ENCODE results near the gene MYLK.

The MYLK gene

GRCh38 chr3:123877965-123878364 is 6.2 kb downstream of the MYLK start:
- DNase-seq (ENCODE audit: low read depth, low spot score) = no peak

DNA sequence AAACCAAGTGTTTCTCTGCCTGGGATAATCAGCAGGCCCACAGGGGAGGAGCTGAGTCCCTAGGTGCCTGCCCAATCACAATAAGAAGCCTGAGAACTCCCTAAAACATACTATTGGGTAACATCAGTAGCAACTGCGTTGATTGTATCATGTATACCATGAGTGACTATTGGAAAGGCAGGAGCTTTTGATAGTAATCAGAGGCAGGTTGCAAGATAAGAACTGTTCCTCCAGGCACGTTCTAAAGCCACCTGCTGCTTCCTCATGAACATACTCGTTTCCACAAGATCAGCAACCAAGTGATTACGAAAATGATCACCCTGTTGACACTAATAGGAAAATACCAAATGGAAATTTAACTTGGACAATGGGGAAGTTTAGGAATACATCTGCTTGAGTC is 6.7 kb downstream of the MYLK start:
- DNase-seq (ENCODE audit: low read depth, low spot score) = no peak

DNA sequence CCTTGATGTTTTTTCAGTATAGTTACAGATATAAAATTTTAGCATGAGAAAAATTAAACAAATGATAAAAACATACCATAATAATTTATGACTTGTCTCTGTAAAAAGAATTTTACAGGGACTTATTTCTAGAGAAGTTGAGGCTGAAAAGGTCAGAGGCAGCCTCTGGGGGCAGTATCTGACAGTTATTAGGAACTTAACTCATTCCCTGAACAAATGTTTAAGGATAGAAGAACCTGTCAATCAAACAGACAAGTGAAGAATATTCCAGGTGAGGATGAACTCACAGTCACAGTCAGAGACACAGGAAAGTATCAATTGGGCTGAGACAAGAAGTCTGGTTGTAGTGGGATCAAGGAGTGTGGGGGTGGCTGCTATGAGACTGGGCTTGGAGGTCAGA is 7.3 kb downstream of the MYLK start:
- DNase-seq (ENCODE audit: low read depth, low spot score) = no peak

- DNase-seq (ENCODE audit: low read depth, low spot score) = no peak
Measured at GRCh38 chr3:123872621-123873020, 11.5 kb downstream of the MYLK start.

DNA sequence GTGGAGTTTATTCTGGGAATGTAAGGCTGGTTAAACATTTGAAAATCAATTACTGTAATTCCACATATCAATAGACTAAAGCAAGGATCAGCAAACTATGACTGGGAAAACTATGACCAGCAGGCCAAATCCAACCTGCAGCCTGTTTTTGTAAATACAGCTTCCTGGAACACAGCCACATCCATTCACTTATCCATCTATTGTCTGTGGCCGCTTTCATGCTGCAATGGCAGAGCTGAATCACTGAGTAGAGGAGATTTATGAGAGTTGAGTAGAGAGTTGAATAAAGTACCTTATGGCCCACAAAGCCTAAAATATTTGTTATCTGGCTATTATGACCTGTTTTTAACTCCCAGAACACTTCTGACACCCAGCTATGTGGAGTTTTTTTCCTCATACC is 12.2 kb downstream of the MYLK start:
- DNase-seq (ENCODE audit: low read depth, low spot score) = no peak

GRCh38 chr3:123870033-123870432 is 14.1 kb downstream of the MYLK start:
- no peak for DNase-seq (ENCODE audit: low read depth, low spot score)

GRCh38 chr3:123869165-123869564 is 15.0 kb downstream of the MYLK start:
- DNase-seq (ENCODE audit: low read depth, low spot score) = no peak

GRCh38 chr3:123864706-123865105 is 19.4 kb downstream of the MYLK start:
- no peak for DNase-seq (ENCODE audit: low read depth, low spot score)

DNA sequence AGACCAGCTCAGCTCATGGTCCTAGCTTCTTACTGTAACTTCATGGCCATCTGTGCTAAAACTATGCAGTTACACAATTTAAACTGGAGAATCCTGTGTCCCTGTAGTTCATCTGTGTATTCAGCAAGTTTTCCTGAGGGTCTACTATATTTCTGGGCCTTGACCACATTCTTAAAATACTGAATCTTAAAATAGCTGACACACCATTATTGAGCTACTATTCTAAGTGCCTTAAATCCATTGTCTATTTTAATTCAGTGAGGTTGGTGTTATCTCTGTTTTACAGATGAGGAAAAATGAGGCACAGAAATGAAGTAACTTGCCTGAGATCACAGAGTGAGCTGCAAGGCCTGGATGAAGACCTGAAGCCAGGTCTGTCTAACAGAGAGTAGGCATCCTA is 22.0 kb downstream of the MYLK start:
- no peak for DNase-seq (ENCODE audit: low read depth, low spot score)

- DNase-seq (ENCODE audit: low read depth, low spot score) = no peak
Measured at GRCh38 chr3:123861081-123861836, 22.9 kb downstream of the MYLK start.

DNA sequence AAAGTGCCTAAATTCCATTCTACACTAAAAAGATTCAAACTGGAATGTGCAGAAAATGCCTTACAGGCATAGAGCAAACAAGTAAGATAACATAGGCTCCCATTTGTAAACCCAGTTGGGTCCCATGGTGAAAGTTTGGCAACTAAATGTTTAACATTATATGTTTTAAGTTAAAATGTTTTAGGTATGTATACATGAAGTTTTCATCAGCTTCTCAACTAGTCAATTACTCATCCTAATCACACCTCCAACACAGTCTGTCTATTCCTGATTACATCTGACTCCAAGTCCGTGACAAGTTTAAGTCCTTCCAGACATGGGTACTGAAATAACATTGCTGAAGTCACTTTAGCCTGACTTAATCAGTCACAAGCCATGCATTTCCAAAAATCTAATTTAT is 25.0 kb downstream of the MYLK start:
- no peak for DNase-seq (ENCODE audit: low read depth, low spot score)

DNA sequence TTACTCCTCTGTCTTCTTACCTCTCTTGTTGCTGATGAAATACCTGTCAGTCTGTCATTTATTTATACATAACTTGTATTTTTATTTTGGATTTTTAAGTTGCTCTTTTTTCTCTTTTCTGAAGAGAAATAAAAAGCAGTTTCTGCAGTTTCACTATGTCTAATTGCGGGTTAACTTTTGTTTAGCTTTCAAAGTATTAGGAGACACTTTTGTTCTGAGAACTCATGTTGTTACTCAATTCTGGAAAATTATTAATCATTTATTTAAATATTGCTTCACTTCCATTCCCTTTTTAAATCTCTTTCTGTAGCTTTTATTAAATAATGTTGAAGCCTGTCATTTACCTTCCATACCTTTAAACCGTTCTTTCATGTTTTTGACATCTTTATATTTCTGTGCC is 29.2 kb downstream of the MYLK start:
- DNase-seq (ENCODE audit: low read depth, low spot score) = no peak

GRCh38 chr3:123853686-123854372 is 30.3 kb downstream of the MYLK start:
- DNase-seq (ENCODE audit: low read depth, low spot score) = no peak

- no peak for DNase-seq (ENCODE audit: low read depth, low spot score)
Measured at GRCh38 chr3:123847209-123847608, 36.9 kb downstream of the MYLK start.

- DNase-seq (ENCODE audit: low read depth, low spot score) = no peak
Measured at GRCh38 chr3:123843668-123844067, 40.5 kb downstream of the MYLK start.

DNA sequence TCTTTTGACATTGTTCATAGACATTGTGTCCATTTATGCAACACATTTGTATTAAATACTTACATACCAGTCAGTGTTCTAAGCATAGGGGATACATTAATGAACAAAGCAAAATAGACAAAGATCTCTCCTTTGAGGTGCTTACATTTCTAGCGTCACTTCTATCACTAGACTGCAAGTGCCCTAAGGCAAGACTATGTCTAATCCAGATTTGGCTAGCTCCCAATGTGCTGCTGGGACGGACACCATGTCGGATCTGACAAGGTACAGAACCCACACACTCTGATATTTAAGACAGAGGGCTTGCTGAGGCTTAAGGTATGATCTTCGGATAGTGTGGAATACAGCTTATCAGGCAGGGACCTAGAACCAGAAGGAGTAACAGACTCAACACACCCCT is 41.4 kb downstream of the MYLK start:
- DNase-seq (ENCODE audit: low read depth, low spot score) = no peak

GRCh38 chr3:123841476-123842238 is 42.5 kb downstream of the MYLK start:
- no peak for DNase-seq (ENCODE audit: low read depth, low spot score)

GRCh38 chr3:123840961-123841360 is 43.2 kb downstream of the MYLK start:
- no peak for DNase-seq (ENCODE audit: low read depth, low spot score)

DNA sequence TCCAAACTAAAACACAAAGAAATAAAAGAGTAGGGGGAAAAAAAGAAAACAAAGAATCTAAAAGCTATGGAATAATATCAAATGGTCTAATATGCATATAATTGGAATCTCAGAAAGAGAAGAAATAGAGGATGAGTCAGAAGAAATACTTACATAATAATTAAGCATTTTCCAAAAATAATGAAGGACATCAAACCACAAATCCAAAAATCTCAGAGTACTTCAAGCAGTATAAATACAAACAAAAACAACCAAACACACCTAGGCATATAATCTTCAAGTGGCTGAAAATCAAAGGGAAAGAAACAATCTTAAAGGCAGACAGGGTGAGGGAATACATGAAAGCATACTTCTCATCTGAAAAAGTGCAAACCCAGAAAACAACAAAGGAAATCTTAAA is 46.3 kb downstream of the MYLK start:
- no peak for DNase-seq (ENCODE audit: low read depth, low spot score)

- no peak for DNase-seq (ENCODE audit: low read depth, low spot score)
Measured at GRCh38 chr3:123834631-123835030, 49.5 kb downstream of the MYLK start.

GRCh38 chr3:123833398-123833785 is 50.7 kb downstream of the MYLK start:
- DNase-seq (ENCODE audit: low read depth, low spot score) = no peak

GRCh38 chr3:123832692-123833397 is 51.3 kb downstream of the MYLK start:
- no peak for DNase-seq (ENCODE audit: low read depth, low spot score)

Data from activated CD4-positive, CD25-positive, alpha-beta regulatory T cell treated with anti-CD3 and anti-CD28 coated beads, Interleukin-2, amount 50 U/mL, for 16 hours (primary cell).